ENCODE data around the gene ROPN1L.

The ROPN1L gene

GRCh38 chr5:10431415-10431814, 10.3 kb upstream of the ROPN1L start:
- DNase-seq: no peak

GRCh38 chr5:10432059-10433008, 9.3 kb upstream of the ROPN1L start:
- no peak for DNase-seq

- no peak for DNase-seq
These were observed 7.3 kb upstream of the ROPN1L start for GRCh38 chr5:10434392-10434791.

- no peak for DNase-seq
These were observed 3.4 kb upstream of the ROPN1L start for GRCh38 chr5:10438301-10438700.

GRCh38 chr5:10439692-10440091, 2.0 kb upstream of the ROPN1L start:
- no peak for DNase-seq

- no peak for DNase-seq
These were observed 1.2 kb upstream of the ROPN1L start for GRCh38 chr5:10440367-10440990.

GRCh38 chr5:10441992-10442435, 335 bp downstream of the ROPN1L start:
- no peak for DNase-seq

GRCh38 chr5:10442576-10442975, 897 bp downstream of the ROPN1L start:
- DNase-seq: no peak

GRCh38 chr5:10445352-10445751, 3.7 kb downstream of the ROPN1L start:
- DNase-seq: no peak

GRCh38 chr5:10446490-10446889, 4.8 kb downstream of the ROPN1L start:
- DNase-seq: no peak

GRCh38 chr5:10447041-10447440, 5.4 kb downstream of the ROPN1L start:
- DNase-seq: no peak

- DNase-seq: no peak
These were observed 7.2 kb downstream of the ROPN1L start for GRCh38 chr5:10448754-10449360.

GRCh38 chr5:10451137-10451824, 9.6 kb downstream of the ROPN1L start:
- DNase-seq: no peak

GRCh38 chr5:10452768-10453331, 11.2 kb downstream of the ROPN1L start:
- peak; percentile 24 for DNase-seq

GRCh38 chr5:10453545-10453944, 11.9 kb downstream of the ROPN1L start:
- DNase-seq: no peak

GRCh38 chr5:10454591-10455276, 13.1 kb downstream of the ROPN1L start:
- no peak for DNase-seq

GRCh38 chr5:10455277-10455670, 13.6 kb downstream of the ROPN1L start:
- no peak for DNase-seq

GRCh38 chr5:10456583-10457420, 15.1 kb downstream of the ROPN1L start:
- DNase-seq: no peak

GRCh38 chr5:10457682-10458574, 16.2 kb downstream of the ROPN1L start:
- DNase-seq: no peak
